ENCODE results near the gene LIME1. TPM values are rescaled to one million over a fixed set of nuclear protein-coding genes. Genes with fewer than 3 reads are reported as not detected.

The LIME1 gene
- total and polyA plus RNA-seq, 2 of the 8 experiments (the other 6 are each of a cell fraction or from before 2014, with no cell fraction given), result 4.5 to 5.9 TPM

- H3K4me2 ChIP-seq (ENCODE audit: insufficient read depth in 1 of 2, low read depth in 2 of 2, low read length in 2 of 2), result no peak overlapping the region
- H3K18ac ChIP-seq (ENCODE audit: extremely low read depth, low read length), result no peak overlapping the region
- DNase-seq (ENCODE audit: low read depth in 1 of 2, low spot score in 2 of 2), result no peak
- CTCF ChIA-PET (ENCODE audit: partially characterized antibody), result interaction anchor here (1.0 to 2.1 kb wide), 4 partner anchors 18 to 167 kb away, joined by 3 to 5 read pairs (median 4); no protein-coding TSS in a partner anchor
- no peak overlapping the region for H3K23ac ChIP-seq (ENCODE audit: insufficient read length)
- 92% methylated on average over 25 of the region's 25 CpGs; no CpG with 5 or more reads in 1 of the 2 experiments for WGBS, 2 experiments (ENCODE audit: extremely low coverage in 1 of 2, insufficient coverage in 1 of 2, insufficient read length in 1 of 2, insufficient replicate concordance in 2 of 2, low coverage in 1 of 2, low lambda C conversion rate in 2 of 2, missing lambda C conversion rate in 1 of 2)
- H3K36me3 ChIP-seq (ENCODE audit: control insufficient read depth in 2 of 4, insufficient read depth in 4 of 4, low read length in 3 of 4), result peaks cover 0 to 14% (median 7%) of the 10 kb centered on the region in 4 experiments; a peak in 5 of 8 replicates
- H2BK5ac ChIP-seq (ENCODE audit: low read depth, low read length), result no peak overlapping the region
- peaks cover 5 to 46% of the 10 kb centered on the region in 2 experiments for H4K20me1 ChIP-seq (replicated peaks in 1 of 2; ENCODE audit: control insufficient read depth in 1 of 2, insufficient read depth in 2 of 2, low read length in 2 of 2)
- H3K56ac ChIP-seq (replicated peaks; ENCODE audit: insufficient read length, low read depth, low read length), result no peak overlapping the region
- POLR2A ChIA-PET (ENCODE audit: partially characterized antibody), result interaction anchor here (0.7 to 1.9 kb wide), 6 partner anchors 9 to 120 kb away, joined by 3 to 7 read pairs (median 3); no protein-coding TSS in a partner anchor
- H3K27ac ChIP-seq (ENCODE audit: low read depth, low read length), result no peak overlapping the region
- H4K8ac ChIP-seq (ENCODE audit: extremely low read depth, insufficient read depth, low read length), result no peak overlapping the region
- H2AFZ ChIP-seq (ENCODE audit: low read length), result no peak overlapping the region
- H2BK15ac ChIP-seq (ENCODE audit: low read length), result no peak overlapping the region
- H2BK20ac ChIP-seq (ENCODE audit: low read length), result no peak overlapping the region
- H2BK120ac ChIP-seq (replicated peaks; ENCODE audit: low read depth, low read length), result no peak overlapping the region
- peaks cover 0 to 12% (median 8%) of the 10 kb centered on the region in 4 experiments; a peak in 4 of 7 replicates for H3K27me3 ChIP-seq (replicated peaks in 1 of 4; ENCODE audit: control insufficient read depth in 3 of 4, extremely low read depth in 1 of 4, insufficient read depth in 3 of 4, low read length in 3 of 4)
- no peak overlapping the region for H2AK5ac ChIP-seq (ENCODE audit: low read depth, low read length)
- peaks cover 16% of the 10 kb centered on the region for H3K79me1 ChIP-seq (ENCODE audit: low read depth, low read length)
- H4K91ac ChIP-seq (replicated peaks; ENCODE audit: insufficient read length, low read length), result no peak overlapping the region
- H3K4ac ChIP-seq (replicated peaks; ENCODE audit: insufficient read length, low read depth, low read length), result no peak overlapping the region
- no peak overlapping the region for H3K4me3 ChIP-seq (ENCODE audit: extremely low read depth in 1 of 4, insufficient read depth in 2 of 4, low read depth in 3 of 4, low read length in 4 of 4)
- no peak overlapping the region for H2BK12ac ChIP-seq (ENCODE audit: low read depth, low read length)
- H4K5ac ChIP-seq (ENCODE audit: insufficient read length, low read depth, low read length), result no peak overlapping the region
- H3K4me1 ChIP-seq (replicated peaks in 1 of 4; ENCODE audit: control insufficient read depth in 3 of 4, insufficient read depth in 4 of 4, low read length in 3 of 4), result peaks cover 0 to 12% (median 6%) of the 10 kb centered on the region in 4 experiments; a peak in 6 of 7 replicates
- H3K9ac ChIP-seq (replicated peaks in 1 of 4; ENCODE audit: extremely low read depth in 1 of 4, low read depth in 3 of 4, low read length in 3 of 4), result no peak overlapping the region; a peak in 1 of 7 replicates
- FAIRE-seq, result no peak
- peaks cover 0 to 4% of the 10 kb centered on the region in 2 experiments; a peak in 2 of 4 replicates for H3K9me3 ChIP-seq (ENCODE audit: insufficient read depth in 2 of 2, low read depth in 1 of 2, low read length in 1 of 2)
- peaks cover 0 to 8% of the 10 kb centered on the region in 2 experiments; a peak in 1 of 4 replicates for H3K79me2 ChIP-seq (ENCODE audit: control insufficient read depth in 1 of 2, insufficient read depth in 2 of 2, low read length in 2 of 2)
- no peak overlapping the region for H3K14ac ChIP-seq (ENCODE audit: insufficient read length)
- H3K23me2 ChIP-seq (ENCODE audit: low read depth, low read length), result peaks cover 9% of the 10 kb centered on the region
- no peak for TF ChIP-seq SP4 (IDR thresholded peaks at IDR 0.05; ENCODE audit: low read length)
- TF ChIP-seq TBP (IDR thresholded peaks at IDR 0.05; ENCODE audit: low read depth, low read length), result no peak
- TF ChIP-seq RBBP5 (IDR thresholded peaks at IDR 0.05; ENCODE audit: borderline replicate concordance, low read depth, low read length), result no peak
- TF ChIP-seq SAP30 (IDR thresholded peaks at IDR 0.05; ENCODE audit: insufficient read depth, insufficient replicate concordance, low read length), result no peak
- TF ChIP-seq TAF1 (IDR thresholded peaks at IDR 0.05; ENCODE audit: low read depth, low read length), result no peak
- no peak for TF ChIP-seq CHD1 (IDR thresholded peaks at IDR 0.05; ENCODE audit: low read depth, low read length)
- no peak for TF ChIP-seq E2F6 (IDR thresholded peaks at IDR 0.05)
- no peak for TF ChIP-seq KDM5A (IDR thresholded peaks at IDR 0.05; ENCODE audit: low read length)
- no peak for TF ChIP-seq SIRT6 (IDR thresholded peaks at IDR 0.05; ENCODE audit: low read length)
- TF ChIP-seq SRF (IDR thresholded peaks at IDR 0.05; ENCODE audit: low read depth, low read length), result no peak
- no peak for TF ChIP-seq CBX8 (IDR thresholded peaks at IDR 0.05; ENCODE audit: borderline replicate concordance, low read depth, low read length)
- no peak for TF ChIP-seq GTF2F1 (IDR thresholded peaks at IDR 0.05; ENCODE audit: borderline replicate concordance, low read depth, low read length)
These were observed 2.1 kb upstream of the LIME1 start for GRCh38 chr20:63734111-63734945.
